DLD1 (cell line): ENCODE data around the gene PRTG.
"Not testable (repeated sequence)": the region's sequence is repeated elsewhere in the genome, so short reads cannot be mapped to it uniquely, and the experiment has no call there.

Experiments
- in situ Hi-C: cut with HindIII; loops from 2 replicates; pipeline ENCODE4 v1.10.0; 2017; ENCODE audit warnings: low sequenced_read_pairs

PRTG gene

GRCh38 chr15:55742927-55743728 lies at the start of gene PRTG:
PRTG (minus strand) TSS chr15:55743152; CDS start chr15:55742931, 221 bp downstream.
- in situ Hi-C loops, result no loop called here

- in situ Hi-C loops, result no loop called here
These were observed 48.8 kb upstream of the PRTG start for GRCh38 chr15:55791551-55792400.

- in situ Hi-C loops, result no loop called here
These were observed 46.2 kb upstream of the PRTG start for GRCh38 chr15:55789066-55789660.

GRCh38 chr15:55786341-55786740 lies 43.4 kb upstream of the PRTG start:
- in situ Hi-C loops, result no loop called here

GRCh38 chr15:55785593-55785992 lies 42.6 kb upstream of the PRTG start:
- in situ Hi-C loops, result not testable (repeated sequence)

GRCh38 chr15:55784286-55784685 lies 41.3 kb upstream of the PRTG start:
- in situ Hi-C loops, result no loop called here

GRCh38 chr15:55782901-55783300 lies 39.9 kb upstream of the PRTG start:
- in situ Hi-C loops, result no loop called here

- in situ Hi-C loops, result no loop called here
These were observed 37.3 kb upstream of the PRTG start for GRCh38 chr15:55780292-55780691.

- in situ Hi-C loops, result no loop called here
These were observed 36.0 kb upstream of the PRTG start for GRCh38 chr15:55778932-55779331.

GRCh38 chr15:55775316-55775715 lies 32.4 kb upstream of the PRTG start:
- in situ Hi-C loops, result no loop called here

GRCh38 chr15:55774113-55774970 lies 31.4 kb upstream of the PRTG start:
- in situ Hi-C loops, result no loop called here

GRCh38 chr15:55770806-55771205 lies 27.9 kb upstream of the PRTG start:
- in situ Hi-C loops, result no loop called here

GRCh38 chr15:55770261-55770660 lies 27.3 kb upstream of the PRTG start:
- in situ Hi-C loops, result no loop called here

GRCh38 chr15:55768670-55769185 lies 25.8 kb upstream of the PRTG start:
- in situ Hi-C loops, result no loop called here

- in situ Hi-C loops, result no loop called here
These were observed 23.7 kb upstream of the PRTG start for GRCh38 chr15:55766676-55767075.

GRCh38 chr15:55764398-55764797 lies 21.4 kb upstream of the PRTG start:
- in situ Hi-C loops, result no loop called here

GRCh38 chr15:55758580-55758986 lies 15.6 kb upstream of the PRTG start:
- in situ Hi-C loops, result no loop called here

GRCh38 chr15:55753433-55753832 lies 10.5 kb upstream of the PRTG start:
- in situ Hi-C loops, result not testable (repeated sequence)

- in situ Hi-C loops, result no loop called here
These were observed 7.8 kb upstream of the PRTG start for GRCh38 chr15:55750706-55751105.
